ENCODE measurements around the gene ZNF48. TPM values are rescaled to one million over a fixed set of nuclear protein-coding genes. Genes with fewer than 3 reads are reported as not detected.
A peak's percentile ranks its signal among the peaks of the same experiment; 100 is the strongest.

ZNF48 gene
- 13.1 TPM for polyA plus RNA-seq (2012; ENCODE audit: insufficient read depth, insufficient read length)

DNA sequence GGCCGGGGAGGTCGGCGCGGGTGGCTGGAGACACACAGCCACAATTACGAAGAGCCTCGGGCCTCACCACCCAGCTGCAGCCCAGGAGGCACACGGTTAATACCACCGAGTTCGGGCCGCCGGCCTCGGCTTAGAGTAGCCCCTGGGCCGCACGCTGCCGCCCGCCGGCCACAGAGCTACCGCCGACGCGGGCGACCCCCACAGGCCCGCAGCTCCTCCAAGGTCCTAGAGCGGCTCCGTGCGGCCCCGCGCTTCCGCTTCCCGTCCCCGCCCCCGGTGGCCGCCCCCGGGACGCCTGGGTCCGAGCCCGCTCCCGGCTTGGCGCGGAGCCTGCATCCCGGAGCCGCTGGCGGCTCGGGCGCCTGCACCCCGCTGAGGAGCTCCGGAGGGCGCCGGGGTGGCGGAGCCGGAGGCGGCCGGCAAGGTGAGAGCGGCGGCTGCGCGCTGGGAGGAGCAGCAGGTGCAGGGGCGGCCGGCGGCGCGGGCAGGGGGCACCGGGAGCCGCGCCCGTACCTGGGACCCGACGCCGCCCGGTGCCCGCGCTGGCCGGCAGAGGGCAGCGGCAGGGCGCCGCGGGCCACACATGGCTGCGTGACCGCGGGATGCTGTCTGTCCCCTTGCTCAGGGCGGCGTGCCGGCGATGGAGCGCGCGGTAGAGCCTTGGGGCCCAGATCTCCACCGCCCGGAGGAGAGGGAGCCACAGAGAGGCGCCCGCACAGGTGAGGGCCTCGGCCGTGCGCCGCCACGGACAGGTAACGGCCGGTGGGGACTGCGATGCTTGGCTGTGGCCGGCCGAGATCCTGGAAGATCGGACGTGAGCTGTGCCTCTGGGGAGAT is at the start of gene ZNF48:
TSS of gene ZNF48 (plus strand) at position 266 of the 837 bp plus-strand sequence. CDS start at position 641, 375 bp downstream.
- no peak for DNase-seq (ENCODE audit: low read depth, low spot score)
- H3K4me3 ChIP-seq (ENCODE audit: low read length) = peak within 1 kb of the TSS; percentile 78

- DNase-seq (ENCODE audit: low read depth, low spot score) = no peak
- no peak overlapping the region for H3K4me3 ChIP-seq (ENCODE audit: low read length)
Measured at GRCh38 chr16:30346286-30346685, 48.9 kb upstream of the ZNF48 start.

DNA sequence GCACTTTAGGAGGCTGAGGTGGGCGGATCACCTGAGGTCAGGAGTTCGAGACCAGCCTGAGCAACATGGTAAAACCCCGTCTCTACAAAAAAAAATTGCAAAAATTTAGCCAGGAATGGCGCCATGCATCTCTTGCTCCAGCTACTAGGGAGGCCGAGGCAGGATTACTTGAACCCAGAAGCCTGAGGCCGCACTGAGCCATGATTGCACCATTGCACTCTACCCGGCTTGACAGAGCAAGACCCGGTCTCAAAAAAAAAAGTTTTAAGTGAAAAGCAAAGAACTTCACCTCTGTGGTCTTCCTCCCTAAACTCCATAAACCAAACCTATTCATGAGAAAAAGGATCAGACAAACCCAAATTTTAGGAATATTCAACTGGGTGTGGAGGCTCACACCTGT is 47.1 kb upstream of the ZNF48 start:
- H3K4me3 ChIP-seq (ENCODE audit: low read length) = no peak overlapping the region
- DNase-seq (ENCODE audit: low read depth, low spot score) = no peak

DNA sequence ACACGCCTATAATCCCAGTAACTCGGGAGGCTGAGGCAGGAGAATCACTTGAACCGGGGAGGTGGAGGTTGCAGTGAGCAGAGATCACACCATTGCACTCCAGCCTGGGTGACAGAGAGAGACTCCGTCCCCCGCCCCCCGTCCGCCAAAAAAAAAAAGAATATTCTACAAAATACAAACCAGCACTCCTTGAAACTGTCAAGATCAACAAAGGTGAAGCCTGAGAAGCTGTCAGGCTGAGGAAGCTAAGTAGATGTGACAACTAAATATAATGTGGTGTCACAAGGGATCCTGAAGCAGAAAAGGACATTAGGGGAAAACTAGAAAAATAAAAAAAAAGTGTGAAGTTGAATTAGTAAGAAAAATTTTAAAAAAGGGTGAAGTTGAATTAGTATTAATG is 46.3 kb upstream of the ZNF48 start:
- no peak for DNase-seq (ENCODE audit: low read depth, low spot score)
- no peak overlapping the region for H3K4me3 ChIP-seq (ENCODE audit: low read length)

GRCh38 chr16:30349675-30350074 is 45.5 kb upstream of the ZNF48 start:
- no peak for DNase-seq (ENCODE audit: low read depth, low spot score)
- H3K4me3 ChIP-seq (ENCODE audit: low read length) = no peak overlapping the region

GRCh38 chr16:30350134-30350871 is 44.9 kb upstream of the ZNF48 start:
- DNase-seq (ENCODE audit: low read depth, low spot score) = no peak
- H3K4me3 ChIP-seq (ENCODE audit: low read length) = no peak overlapping the region

DNA sequence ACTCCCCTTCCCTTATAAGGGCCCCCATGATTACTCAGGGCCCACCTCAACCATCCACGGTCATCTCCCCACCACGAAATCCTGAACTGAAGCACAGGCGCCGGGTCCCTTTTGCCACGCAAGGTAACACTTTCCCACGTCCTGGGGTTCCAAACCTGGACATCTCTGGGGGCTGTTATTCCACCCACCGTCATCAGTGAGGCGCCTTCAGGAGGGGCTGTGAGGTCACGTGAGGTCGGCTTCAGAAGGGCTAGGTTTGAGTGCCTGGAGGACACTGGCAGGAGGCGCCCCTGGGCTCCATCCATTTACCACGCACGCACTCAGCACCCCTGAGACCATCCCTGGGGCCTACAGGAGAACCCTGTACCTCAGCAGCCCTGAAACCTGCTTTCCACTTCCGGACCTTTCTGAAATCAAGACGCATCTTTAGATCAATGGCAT is 44.2 kb upstream of the ZNF48 start:
- no peak overlapping the region for H3K4me3 ChIP-seq (ENCODE audit: low read length)
- no peak for DNase-seq (ENCODE audit: low read depth, low spot score)

DNA sequence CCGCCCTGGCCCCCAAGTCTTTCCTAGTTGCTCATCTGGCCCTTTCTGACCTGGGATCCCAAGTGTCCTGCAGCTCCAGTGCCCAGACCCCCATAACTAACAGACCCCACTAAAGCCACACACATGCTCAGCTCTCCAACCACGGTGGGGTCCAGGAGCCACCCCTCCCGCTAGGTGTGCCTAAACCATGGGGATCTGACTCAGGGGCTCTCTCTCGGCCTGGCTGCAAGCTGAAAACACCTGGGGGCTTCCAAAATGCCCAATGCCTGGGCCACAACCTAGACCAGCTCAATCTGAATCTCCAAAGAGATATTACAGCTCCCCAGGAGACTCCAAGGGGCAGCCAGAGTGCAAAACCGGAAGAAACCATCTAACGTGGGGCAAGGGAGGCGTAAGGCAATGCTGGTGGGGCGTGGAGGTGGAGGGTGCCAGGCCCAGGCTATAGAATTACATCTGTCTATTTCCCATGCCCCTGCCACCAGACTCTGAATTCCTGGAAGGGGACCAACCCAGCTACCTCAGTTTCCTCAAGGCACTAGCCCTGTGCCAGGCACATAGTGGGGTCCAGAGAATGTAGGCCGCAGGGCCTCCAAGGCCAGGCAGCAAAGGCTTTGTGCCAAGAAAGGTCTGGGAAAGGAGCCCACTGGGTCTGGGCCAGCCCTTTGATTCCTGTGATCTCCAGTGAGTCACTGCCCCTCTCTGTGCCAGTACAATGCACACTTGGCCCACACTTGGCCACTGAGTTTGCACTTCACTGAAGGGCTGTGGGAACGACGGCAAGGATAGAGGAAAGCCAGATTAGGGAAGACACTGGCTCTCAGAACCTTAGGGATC is 43.4 kb upstream of the ZNF48 start:
- no peak for DNase-seq (ENCODE audit: low read depth, low spot score)
- no peak overlapping the region for H3K4me3 ChIP-seq (ENCODE audit: low read length)

- no peak overlapping the region for H3K4me3 ChIP-seq (ENCODE audit: low read length)
- no peak for DNase-seq (ENCODE audit: low read depth, low spot score)
Measured at GRCh38 chr16:30352488-30353401, 42.5 kb upstream of the ZNF48 start.

- DNase-seq (ENCODE audit: low read depth, low spot score) = no peak
- peak overlapping the region; percentile 94 for H3K4me3 ChIP-seq (ENCODE audit: low read length)
Measured at GRCh38 chr16:30353438-30354129, 41.6 kb upstream of the ZNF48 start.

DNA sequence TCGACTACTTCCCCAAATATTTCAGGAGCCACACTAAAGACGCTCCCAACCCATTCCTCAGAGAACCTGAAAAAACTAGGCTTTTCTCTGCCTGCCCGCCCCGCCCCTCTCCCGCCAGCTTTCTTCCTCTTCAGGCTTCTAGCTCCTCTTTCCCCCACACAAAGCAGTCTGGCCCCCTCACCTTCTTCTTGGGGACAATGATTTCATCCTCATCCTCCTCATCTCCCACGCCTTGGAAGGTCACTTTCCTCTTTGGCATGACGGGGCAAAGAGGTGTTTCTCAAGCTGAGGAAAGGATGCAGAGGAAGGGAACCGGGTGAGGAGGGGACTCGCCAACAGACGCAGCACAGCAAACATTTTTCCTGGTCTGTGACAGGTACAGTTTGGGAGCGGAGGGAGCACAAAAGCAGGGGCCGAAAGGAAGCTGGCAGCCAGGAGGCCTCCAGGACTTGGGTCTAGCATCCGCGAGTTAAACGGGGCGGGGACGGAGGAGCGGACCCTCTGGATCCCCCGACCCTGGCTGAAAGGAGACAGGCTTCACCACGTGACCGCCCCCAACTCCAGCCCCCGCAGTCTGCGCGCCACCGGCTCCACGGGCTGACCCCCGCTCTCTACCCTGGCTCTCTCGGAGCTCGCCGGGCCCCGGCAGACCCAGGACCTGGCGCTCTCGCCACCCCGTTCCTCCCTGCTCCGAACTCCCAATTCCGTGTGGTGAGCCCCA is 40.6 kb upstream of the ZNF48 start:
- DNase-seq (ENCODE audit: low read depth, low spot score) = no peak
- peak overlapping the region; percentile 94 for H3K4me3 ChIP-seq (ENCODE audit: low read length)

GRCh38 chr16:30355144-30355953 is 39.9 kb upstream of the ZNF48 start, which contains the start of gene CD2BP2:
Gene CD2BP2, minus strand, starts transcription at chr16:30355308. Its CDS starts 627 bp downstream, at chr16:30354681.
- peak within 1 kb of the TSS; percentile 94 for H3K4me3 ChIP-seq (ENCODE audit: low read length)
- peak; percentile 95 for DNase-seq (ENCODE audit: low read depth, low spot score)

- peak overlapping the region; percentile 94 for H3K4me3 ChIP-seq (ENCODE audit: low read length)
- DNase-seq (ENCODE audit: low read depth, low spot score) = no peak
Measured at GRCh38 chr16:30355954-30356308, 39.3 kb upstream of the ZNF48 start.

DNA sequence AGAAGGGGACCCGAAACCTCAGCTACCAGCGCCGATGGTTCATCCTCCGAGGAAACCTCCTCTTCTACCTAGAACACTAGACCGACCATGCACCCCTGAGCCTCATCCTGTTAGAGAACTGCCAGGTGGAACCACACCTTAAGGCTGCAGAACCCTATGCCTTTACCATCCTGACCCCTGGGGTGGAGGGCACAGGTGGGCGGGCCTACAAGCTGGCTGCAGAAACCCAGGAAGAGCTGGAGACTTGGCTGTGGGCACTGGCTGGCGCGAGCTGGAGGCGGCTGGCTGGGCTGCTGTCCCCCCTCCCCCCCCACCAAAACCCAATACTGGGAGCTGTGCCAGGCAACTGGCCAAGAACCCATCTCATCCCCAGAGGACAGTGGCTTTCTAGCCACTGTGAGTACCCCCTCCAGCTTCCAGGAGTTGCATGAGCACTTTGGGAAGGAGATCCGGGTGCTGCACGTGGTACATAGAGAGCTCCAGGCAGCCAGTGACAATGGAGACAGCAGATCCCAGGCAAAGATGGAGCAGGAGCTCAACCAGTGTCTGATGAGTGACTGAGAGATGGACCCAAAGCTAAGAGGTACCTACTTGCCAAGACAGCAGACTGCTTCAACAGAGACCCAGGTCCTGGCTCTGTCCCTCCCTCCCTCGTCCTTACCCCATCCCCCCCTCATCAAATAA is 38.7 kb upstream of the ZNF48 start:
- H3K4me3 ChIP-seq (ENCODE audit: low read length) = peak overlapping the region; percentile 94
- DNase-seq (ENCODE audit: low read depth, low spot score) = no peak

DNA sequence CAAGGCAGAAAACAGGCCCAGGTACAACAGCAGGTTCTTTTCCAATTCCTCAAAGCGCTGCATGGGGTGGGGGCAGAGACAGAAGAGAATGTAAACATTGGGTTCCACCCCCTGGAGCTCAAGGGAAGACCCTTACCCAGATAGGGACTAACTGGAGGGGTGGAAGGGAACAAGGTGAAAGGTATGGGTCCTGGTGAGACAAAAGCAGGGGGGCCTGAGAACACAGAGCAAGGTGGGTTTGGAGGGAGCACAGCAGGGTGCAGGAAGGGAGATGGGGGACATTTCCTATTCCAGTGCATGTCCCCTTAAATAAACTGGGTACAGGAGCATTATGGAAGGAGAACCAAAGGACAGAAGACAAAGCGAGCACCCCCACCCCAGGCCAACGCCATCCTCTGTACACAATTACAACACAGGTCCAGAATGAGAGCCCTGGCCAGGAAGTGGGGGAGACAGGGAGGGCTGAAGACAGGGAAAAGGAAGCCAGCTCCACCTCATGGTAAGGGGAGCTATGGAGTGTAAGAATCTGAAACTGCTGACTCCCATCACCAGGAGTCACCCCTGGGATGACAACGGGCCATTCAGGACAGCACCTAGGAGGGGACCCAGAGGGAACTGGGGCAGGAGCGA is 38.0 kb upstream of the ZNF48 start:
- no peak for DNase-seq (ENCODE audit: low read depth, low spot score)

More for the DNA sequence above, 38.0 kb upstream of the ZNF48 start:
- no peak overlapping the region for H3K4me3 ChIP-seq (ENCODE audit: low read length)
